Measurements from ENCODE around the gene KIFC1.
"Not testable (repeated sequence)": the region's sequence is repeated elsewhere in the genome, so short reads cannot be mapped to it uniquely, and the experiment has no call there.

The KIFC1 gene

GRCh38 chr6:33375143-33375671 is 16.4 kb upstream of the KIFC1 start:
- DNase-seq (ENCODE audit: low spot score), result peak; percentile 42

GRCh38 chr6:33377171-33377570 is 14.5 kb upstream of the KIFC1 start:
- no peak for DNase-seq (ENCODE audit: low spot score)

DNA sequence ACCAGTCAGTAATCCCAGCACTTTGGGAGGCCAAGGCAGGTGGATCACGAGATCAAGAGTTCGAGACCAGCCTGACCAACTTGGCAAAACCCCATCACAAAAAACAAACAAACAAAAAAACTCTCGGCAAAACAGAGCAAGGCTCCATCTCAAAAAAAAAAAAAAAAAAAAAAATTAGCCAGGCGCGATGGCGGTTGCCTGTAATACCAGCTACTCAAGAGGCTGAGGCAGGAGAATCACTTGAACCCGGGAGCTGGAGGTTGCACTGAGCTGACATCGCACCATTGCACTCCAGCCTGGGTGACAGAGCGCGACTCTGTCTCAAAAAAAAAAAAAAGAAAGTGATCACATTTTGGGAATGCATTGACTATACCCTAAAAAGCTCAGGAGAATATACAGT is 12.4 kb upstream of the KIFC1 start:
- DNase-seq (ENCODE audit: low spot score), result not testable (repeated sequence)

- no peak for DNase-seq (ENCODE audit: low spot score)
Observed at GRCh38 chr6:33380272-33380981, 11.2 kb upstream of the KIFC1 start.

DNA sequence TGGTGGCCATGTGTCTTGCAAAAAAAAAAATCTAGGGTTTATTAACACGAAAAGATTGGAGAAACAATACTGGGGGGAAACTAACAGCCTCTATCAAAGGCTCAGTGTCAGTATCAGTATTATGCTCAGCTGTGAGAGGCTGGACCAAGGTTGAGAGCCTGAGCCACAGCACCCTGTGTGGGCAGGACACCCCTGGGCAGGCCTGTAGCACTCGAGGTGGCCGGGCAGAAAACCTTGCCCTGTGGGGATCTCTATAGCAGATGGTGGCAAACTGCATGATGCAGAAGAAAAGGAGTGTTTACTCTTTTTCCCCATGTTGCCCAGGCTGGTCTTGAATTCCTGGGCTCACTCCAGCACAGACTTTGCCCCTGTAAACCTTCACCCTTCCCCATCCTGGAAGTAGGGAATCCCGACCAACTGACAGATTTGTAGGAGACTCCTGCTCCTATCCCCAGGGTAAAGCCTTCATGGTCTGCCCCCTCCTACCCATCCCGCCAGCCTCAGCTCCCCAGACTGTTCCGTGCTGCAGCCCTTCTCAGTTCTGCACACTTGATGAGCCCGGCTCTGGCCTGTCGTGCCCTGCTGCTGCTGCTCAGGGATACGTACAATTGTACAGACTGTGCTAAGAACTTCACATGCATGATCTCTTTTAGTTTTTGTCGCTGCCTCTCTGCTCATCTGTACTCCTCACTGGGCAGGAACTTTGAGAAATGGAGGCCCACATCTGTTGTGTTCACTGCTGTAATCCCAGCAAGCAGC is 8.0 kb upstream of the KIFC1 start:
- no peak for DNase-seq (ENCODE audit: low spot score)

DNA sequence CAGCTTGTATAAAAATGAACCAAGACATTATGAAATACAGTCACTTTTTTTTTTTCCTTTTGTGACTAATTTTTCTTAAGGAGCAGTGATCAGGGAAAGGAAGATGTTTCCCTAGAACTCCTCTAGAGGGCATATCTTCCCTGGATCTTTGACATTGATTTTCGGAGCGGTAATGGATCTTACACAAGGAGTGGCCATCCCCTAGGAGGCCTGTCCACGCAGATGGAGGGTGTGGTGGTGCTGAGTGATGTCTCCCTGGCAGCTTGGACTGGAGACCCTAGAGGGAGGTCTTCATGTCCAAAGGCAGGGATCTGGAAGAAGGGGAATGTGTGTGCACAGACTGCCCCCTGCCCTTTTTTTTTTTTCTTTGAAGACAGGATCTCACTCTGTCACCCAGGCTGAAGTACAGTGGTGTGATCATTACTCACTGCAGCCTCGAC is 7.0 kb upstream of the KIFC1 start:
- DNase-seq (ENCODE audit: low spot score), result peak; percentile 81

DNA sequence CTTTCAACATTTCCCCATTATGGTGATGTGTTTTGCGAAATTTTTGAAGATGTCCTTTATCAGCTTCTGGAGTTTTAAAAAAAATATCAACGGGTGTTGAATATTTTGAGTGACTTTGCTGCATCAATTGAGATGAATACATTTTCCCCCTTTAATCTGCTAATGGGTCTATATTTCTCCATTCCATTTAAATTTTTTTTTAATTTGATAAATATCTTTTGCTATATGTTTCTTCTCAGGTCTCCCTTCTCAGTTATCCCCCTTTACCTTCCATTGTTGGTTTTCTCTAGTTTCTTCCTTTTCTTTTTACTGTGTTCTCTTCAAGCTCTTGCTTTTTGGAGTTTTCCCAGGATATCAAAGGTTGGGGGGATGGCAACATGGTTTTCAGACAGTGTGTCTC is 1.4 kb upstream of the KIFC1 start:
- DNase-seq (ENCODE audit: low spot score), result no peak

DNA sequence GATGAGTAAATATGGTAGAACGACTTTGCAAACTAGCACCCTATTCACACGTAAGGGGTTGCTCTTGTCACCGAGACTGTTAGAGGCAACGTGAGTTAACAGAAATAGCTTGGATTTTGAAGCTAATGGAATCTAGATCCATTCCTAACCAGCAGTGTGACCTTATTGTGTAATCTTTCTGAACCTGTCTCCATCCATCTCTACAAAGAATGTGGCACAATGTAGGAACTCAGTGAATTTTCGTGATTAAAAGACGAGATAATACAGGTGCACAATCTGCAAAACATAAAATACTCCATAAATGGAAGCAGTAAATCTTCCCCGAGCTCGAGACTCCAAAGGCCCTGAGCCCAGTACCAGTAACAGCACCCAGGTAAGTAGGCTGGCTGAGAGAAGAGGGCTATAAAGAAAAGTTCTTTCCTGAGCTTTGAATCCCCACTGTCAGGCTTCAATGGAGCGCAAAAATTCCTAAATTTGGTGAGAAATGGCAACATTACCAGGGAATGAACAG is 801 bp upstream of the KIFC1 start:
- no peak for DNase-seq (ENCODE audit: low spot score)

- DNase-seq (ENCODE audit: low spot score), result no peak
Observed at GRCh38 chr6:33391922-33392594, 435 bp downstream of the KIFC1 start.

DNA sequence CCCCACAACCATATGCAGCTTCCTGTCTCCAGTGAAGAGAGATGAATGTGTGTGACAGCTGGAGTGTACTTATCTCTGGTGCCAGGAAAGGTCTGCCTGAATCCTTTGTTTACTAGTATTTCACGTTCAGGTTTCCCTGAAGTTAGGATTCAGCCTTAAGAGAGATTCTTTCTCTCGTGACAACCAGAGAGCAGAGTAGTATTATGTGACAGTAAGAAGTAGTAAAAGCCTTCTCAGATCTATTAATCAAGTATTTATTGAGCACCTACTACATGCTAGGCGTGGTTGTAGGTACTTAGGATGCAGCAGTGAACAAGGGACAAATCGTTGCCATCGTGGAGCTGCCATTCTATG is 949 bp downstream of the KIFC1 start:
- DNase-seq (ENCODE audit: low spot score), result no peak

GRCh38 chr6:33392979-33393378 is 1.4 kb downstream of the KIFC1 start:
- no peak for DNase-seq (ENCODE audit: low spot score)

- no peak for DNase-seq (ENCODE audit: low spot score)
Observed at GRCh38 chr6:33397541-33397940, 5.9 kb downstream of the KIFC1 start.

- DNase-seq (ENCODE audit: low spot score), result not testable (repeated sequence)
Observed at GRCh38 chr6:33398601-33399000, 7.0 kb downstream of the KIFC1 start.

DNA sequence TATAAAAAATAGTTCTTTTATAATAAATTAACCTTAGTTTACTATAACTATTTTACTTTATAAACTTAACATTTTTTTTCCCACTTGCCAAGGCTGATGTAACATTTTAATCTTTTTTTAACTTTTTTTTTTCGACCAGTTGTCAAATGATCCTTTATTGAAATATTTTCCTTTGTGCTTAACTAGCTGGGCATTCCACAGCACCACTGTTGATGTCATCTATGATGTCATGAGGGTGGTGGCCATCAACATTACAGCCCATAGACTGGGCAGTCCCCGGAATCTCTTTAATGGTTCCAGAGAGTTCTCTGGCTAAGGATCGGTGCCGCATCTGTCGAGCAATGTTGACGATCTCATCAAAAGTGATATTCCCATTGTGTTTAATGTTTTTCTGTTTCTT is 8.3 kb downstream of the KIFC1 start:
- not testable (repeated sequence) for DNase-seq (ENCODE audit: low spot score)

DNA sequence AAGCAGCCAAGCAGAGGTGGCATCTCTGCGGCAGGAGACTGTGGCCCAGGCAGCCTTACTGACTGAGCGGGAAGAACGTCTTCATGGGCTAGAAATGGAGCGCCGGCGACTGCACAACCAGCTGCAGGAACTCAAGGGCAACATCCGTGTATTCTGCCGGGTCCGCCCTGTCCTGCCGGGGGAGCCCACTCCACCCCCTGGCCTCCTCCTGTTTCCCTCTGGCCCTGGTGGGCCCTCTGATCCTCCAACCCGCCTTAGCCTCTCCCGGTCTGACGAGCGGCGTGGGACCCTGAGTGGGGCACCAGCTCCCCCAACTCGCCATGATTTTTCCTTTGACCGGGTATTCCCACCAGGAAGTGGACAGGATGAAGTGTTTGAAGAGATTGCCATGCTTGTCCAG is 13.3 kb downstream of the KIFC1 start:
- no peak for DNase-seq (ENCODE audit: low spot score)

DNA sequence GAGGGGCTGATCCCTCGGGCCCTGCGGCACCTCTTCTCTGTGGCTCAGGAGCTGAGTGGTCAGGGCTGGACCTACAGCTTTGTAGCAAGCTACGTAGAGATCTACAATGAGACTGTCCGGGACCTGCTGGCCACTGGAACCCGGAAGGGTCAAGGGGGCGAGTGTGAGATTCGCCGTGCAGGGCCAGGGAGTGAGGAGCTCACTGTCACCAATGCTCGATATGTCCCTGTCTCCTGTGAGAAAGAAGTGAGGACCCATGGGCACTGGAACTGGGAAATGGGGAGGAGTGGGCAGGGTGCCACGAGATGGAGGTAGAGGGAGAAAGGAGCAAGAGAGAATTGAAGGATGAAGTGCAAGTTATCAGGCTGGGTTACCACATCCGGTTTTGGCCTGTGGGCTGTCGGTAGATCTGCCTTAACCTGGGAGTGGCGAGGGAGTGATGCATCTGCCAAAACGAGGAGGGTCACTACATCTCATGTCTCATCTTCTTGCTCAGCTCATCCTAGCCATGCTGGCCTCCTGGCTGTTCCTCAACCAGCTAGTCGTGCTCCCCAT is 13.8 kb downstream of the KIFC1 start:
- no peak for DNase-seq (ENCODE audit: low spot score)

GRCh38 chr6:33406126-33406525 is 14.5 kb downstream of the KIFC1 start:
- DNase-seq (ENCODE audit: low spot score), result no peak

DNA sequence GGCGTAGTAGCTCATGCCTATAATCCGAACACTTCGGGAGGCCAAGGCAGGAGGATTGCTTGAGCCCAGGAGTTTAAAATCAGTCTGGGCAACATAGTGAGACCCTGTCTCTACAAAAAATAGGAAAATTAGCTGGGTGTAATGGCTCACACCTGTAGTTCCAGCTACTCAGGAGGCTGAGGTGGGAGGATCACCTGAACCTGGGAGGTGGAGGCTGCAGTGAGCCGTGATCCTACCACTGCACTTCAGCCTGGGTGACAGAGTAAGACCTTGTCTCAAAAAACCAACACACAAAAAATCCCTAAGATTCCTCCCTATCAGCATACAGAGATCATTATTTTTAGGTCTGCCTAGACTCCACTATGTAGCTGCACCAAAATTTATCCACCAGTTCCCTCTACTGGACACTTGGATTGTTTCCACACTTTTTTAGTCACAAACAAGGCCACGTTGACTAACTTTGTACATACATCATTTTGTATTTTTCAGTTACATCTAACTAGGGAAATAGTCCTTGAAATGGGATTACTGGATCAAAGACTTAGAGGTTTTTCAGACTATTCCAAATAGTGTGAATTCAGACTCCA is 15.6 kb downstream of the KIFC1 start:
- DNase-seq (ENCODE audit: low spot score), result peak; percentile 41

- peak; percentile 99 for DNase-seq (ENCODE audit: low spot score)
Observed at GRCh38 chr6:33410050-33410710, 18.6 kb downstream of the KIFC1 start.

DNA sequence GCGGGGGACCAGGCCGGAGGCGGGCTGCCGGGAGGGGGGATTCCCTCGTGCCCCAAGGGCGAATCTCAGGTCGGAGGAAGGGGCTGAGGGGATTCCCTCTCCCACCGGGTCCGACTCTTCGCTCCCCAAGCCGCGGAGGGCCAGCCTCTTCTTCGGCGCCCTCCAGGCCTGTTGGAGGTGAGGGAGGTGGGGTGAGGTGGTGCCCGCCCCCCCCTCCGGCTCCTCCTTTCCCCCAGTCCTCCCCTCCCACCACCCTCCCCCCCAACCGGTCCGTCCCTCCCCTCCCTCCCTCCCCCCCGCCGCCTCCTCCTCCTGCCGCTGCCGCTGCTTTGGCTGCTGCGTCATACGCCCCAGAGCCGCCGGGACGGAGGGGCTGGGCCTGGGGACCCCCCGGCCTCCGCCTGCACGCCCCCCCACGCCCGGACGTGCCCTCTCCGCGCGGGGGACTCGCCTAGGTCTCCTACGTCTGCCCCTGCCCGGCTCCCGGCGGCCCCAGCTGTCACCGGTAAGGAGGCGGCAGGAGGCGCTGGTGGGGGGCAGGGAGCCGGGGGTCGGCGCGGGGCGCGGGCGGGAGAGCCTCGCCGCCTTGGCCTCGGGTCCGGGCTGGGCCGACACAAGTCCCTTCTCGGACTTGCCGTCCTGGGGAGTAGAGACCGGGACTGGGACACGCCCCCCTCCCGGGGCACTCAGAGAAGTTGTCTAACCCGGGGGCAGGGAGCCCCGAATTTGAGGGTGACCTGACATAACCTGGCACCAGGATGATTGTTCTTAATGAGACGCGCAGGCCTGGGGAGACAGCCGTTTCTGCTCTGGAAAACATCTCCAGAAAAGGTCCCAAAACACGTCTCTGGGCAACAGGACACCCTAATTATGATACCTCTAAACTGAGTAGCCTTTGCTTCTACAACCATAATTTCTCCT is 19.3 kb downstream of the KIFC1 start, which contains the start of gene PHF1:
TSS of gene PHF1 (plus strand) at position 304 of the 921 bp plus-strand sequence. CDS start 1,250 bp downstream, outside the sequence.
- peak; percentile 96 for DNase-seq (ENCODE audit: low spot score)
